ENCODE measurements around the gene SLC9A6. TPM values are rescaled to one million over a fixed set of nuclear protein-coding genes. Genes with fewer than 3 reads are reported as not detected.

Gene SLC9A6
- total and polyA plus RNA-seq, 2 of the 13 experiments (the other 11 are each of a cell fraction or from before 2014, with no cell fraction given): 3.9 to 8.0 TPM

DNA sequence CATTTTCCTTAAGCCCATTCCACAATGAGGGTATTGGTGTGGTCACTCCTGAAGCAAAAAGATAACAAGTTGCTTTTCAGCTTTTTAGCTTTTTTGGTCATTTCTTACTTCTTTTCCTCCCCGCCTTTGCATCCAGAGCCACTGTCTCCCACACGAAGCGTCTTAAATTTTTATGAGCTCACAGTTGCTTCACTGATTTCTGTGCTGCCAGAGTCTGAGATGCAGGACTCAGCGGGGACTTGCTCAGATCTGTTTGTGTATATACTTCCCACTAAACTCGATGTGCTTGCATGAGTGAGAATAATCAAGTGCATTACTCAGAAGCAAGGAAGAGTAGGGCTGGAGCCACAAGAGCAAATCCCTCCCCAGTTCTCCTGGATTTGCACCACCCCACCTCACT, 81.9 kb downstream of the SLC9A6 start (continued):
- TF ChIP-seq, protein P1, sequence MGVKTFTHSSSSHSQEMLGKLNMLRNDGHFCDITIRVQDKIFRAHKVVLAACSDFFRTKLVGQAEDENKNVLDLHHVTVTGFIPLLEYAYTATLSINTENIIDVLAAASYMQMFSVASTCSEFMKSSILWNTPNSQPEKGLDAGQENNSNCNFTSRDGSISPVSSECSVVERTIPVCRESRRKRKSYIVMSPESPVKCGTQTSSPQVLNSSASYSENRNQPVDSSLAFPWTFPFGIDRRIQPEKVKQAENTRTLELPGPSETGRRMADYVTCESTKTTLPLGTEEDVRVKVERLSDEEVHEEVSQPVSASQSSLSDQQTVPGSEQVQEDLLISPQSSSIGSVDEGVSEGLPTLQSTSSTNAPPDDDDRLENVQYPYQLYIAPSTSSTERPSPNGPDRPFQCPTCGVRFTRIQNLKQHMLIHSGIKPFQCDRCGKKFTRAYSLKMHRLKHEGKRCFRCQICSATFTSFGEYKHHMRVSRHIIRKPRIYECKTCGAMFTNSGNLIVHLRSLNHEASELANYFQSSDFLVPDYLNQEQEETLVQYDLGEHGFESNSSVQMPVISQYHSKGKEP (CRISPR knock-in tag; IDR thresholded peaks at IDR 0.05): no peak
- TF ChIP-seq, protein P2, sequence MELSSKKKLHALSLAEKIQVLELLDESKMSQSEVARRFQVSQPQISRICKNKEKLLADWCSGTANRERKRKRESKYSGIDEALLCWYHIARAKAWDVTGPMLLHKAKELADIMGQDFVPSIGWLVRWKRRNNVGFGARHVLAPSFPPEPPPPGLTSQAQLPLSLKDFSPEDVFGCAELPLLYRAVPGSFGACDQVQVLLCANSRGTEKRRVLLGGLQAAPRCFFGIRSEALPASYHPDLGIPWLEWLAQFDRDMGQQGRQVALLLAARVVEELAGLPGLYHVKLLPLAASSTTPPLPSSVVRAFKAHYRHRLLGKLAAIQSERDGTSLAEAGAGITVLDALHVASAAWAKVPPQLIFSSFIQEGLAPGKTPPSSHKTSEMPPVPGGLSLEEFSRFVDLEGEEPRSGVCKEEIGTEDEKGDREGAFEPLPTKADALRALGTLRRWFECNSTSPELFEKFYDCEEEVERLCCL (CRISPR knock-in tag; IDR thresholded peaks at IDR 0.05; ENCODE audit: borderline replicate concordance): no peak
- TF ChIP-seq, protein P3, sequence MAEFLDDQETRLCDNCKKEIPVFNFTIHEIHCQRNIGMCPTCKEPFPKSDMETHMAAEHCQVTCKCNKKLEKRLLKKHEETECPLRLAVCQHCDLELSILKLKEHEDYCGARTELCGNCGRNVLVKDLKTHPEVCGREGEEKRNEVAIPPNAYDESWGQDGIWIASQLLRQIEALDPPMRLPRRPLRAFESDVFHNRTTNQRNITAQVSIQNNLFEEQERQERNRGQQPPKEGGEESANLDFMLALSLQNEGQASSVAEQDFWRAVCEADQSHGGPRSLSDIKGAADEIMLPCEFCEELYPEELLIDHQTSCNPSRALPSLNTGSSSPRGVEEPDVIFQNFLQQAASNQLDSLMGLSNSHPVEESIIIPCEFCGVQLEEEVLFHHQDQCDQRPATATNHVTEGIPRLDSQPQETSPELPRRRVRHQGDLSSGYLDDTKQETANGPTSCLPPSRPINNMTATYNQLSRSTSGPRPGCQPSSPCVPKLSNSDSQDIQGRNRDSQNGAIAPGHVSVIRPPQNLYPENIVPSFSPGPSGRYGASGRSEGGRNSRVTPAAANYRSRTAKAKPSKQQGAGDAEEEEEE (CRISPR knock-in tag; IDR thresholded peaks at IDR 0.05; ENCODE audit: borderline replicate concordance): no peak
- TF ChIP-seq ATF7 (IDR thresholded peaks at IDR 0.05) (no peak), ATF7 (CRISPR knock-in tag; IDR thresholded peaks at IDR 0.05) (no peak), MXI1 (IDR thresholded peaks at IDR 0.05; ENCODE audit: borderline replicate concordance, low read depth, low read length) (no peak), ZNF589 (CRISPR knock-in tag; conservative IDR thresholded peaks at IDR 0.05) (no peak), CREM (IDR thresholded peaks at IDR 0.05) (no peak), CREM (CRISPR knock-in tag; IDR thresholded peaks at IDR 0.05) (no peak), U2AF2 (IDR thresholded peaks at IDR 0.05; ENCODE audit: low read depth, low read length) (no peak), KMT2A (CRISPR knock-in tag; IDR thresholded peaks at IDR 0.05) (no peak), PCBP2 (optimal IDR thresholded peaks at IDR 0.05; ENCODE audit: low read depth, low read length, poor library complexity, severe bottlenecking) (no peak), SMAD3 (CRISPR knock-in tag; IDR thresholded peaks at IDR 0.05) (no peak), ZFP36L1 (CRISPR knock-in tag; IDR thresholded peaks at IDR 0.05) (no peak), ZNF713 (CRISPR knock-in tag; IDR thresholded peaks at IDR 0.05) (no peak), ZKSCAN5 (CRISPR knock-in tag; IDR thresholded peaks at IDR 0.05) (no peak)
